ENCODE data around the gene GPR158.

DNA sequence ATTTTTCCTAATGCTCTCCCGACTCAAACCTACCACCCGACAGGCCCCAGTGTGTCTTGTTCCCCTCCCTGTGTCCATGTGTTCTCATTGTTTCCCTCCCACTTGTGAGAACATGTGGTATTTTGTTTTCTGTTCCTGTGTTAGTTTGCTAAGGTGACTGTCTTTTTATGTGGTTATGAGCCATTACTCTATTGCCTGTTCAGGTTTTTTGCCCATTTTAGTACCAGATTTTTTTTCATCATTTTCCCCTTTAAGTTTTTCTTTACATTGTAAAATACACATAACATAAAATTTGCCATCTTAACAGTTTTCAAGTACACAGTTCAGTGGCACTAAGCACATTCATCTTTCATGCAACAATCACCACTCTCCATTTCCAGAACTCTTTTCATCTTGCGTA lies 133.5 kb downstream of the GPR158 start:
- TF ChIP-seq, protein P1, sequence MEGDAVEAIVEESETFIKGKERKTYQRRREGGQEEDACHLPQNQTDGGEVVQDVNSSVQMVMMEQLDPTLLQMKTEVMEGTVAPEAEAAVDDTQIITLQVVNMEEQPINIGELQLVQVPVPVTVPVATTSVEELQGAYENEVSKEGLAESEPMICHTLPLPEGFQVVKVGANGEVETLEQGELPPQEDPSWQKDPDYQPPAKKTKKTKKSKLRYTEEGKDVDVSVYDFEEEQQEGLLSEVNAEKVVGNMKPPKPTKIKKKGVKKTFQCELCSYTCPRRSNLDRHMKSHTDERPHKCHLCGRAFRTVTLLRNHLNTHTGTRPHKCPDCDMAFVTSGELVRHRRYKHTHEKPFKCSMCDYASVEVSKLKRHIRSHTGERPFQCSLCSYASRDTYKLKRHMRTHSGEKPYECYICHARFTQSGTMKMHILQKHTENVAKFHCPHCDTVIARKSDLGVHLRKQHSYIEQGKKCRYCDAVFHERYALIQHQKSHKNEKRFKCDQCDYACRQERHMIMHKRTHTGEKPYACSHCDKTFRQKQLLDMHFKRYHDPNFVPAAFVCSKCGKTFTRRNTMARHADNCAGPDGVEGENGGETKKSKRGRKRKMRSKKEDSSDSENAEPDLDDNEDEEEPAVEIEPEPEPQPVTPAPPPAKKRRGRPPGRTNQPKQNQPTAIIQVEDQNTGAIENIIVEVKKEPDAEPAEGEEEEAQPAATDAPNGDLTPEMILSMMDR (IDR thresholded peaks at IDR 0.05; ENCODE audit: low read depth, low read length, missing input control), result no peak
- TF ChIP-seq TAF1 (conservative IDR thresholded peaks at IDR 0.05) (no peak), RAD21 (IDR thresholded peaks at IDR 0.05) (no peak), GABPA (IDR thresholded peaks at IDR 0.05 in 1 of 2, conservative IDR thresholded peaks at IDR 0.05 in 1 of 2) (no peak)
